Liver (tissue), 9 donors: ENCODE results near the gene UQCR11. TPM values are rescaled to one million over a fixed set of nuclear protein-coding genes. Genes with fewer than 3 reads are reported as not detected.

ENCODE experiments used
- DNase-seq: peaks from one replicate; pipeline ENCODE4 v3.0.0-alpha.2; 2017; ENCODE audit warnings: low spot score
- H3K27ac ChIP-seq, 2 donors: one replicate each; pipeline ENCODE4 v1.7.0; 2013; ENCODE audit warnings: inconsistent platforms in 2 of 2, low read length in 2 of 2, control low read depth in 1 of 2, low read depth in 1 of 2, mild to moderate bottlenecking in 1 of 2
- H3K27me3 ChIP-seq, 4 donors: one replicate each; pipeline versions ENCODE4 v1.6.1 to v1.7.0; 2013; ENCODE audit warnings: low read length in 3 of 4, inconsistent platforms in 1 of 4, mild to moderate bottlenecking in 1 of 4, moderate library complexity in 1 of 4; ENCODE audit not compliant: control insufficient read depth in 4 of 4, insufficient read depth in 4 of 4
- H3K36me3 ChIP-seq, 4 donors: one replicate each; pipeline versions ENCODE4 v1.6.1 to v1.7.0; 2013; ENCODE audit warnings: low read length in 3 of 4, mild to moderate bottlenecking in 3 of 4, low read depth in 1 of 4, moderate library complexity in 1 of 4; ENCODE audit not compliant: control insufficient read depth in 4 of 4, insufficient read depth in 3 of 4
- H3K4me1 ChIP-seq, 4 donors: one replicate each; pipeline versions ENCODE4 v1.6.1 to v1.7.0; 2013; ENCODE audit warnings: low read length in 3 of 4, mild to moderate bottlenecking in 3 of 4, moderate library complexity in 1 of 4; ENCODE audit not compliant: control insufficient read depth in 4 of 4, insufficient read depth in 4 of 4
- H3K4me3 ChIP-seq, 3 donors: one replicate each; pipeline versions ENCODE4 v1.6.1 to v1.7.0; 2013; ENCODE audit warnings: low read length in 3 of 3, control low read depth in 1 of 3, low read depth in 1 of 3, mild to moderate bottlenecking in 1 of 3
- H3K9ac ChIP-seq, 2 donors: one replicate each; pipeline ENCODE4 v1.7.0; 2013; ENCODE audit warnings: low read length in 2 of 2, mild to moderate bottlenecking in 2 of 2, moderate library complexity in 2 of 2, control low read depth in 1 of 2, low read depth in 1 of 2
- H3K9me3 ChIP-seq, 4 donors: one replicate each; pipeline versions ENCODE4 v1.6.1 to v1.7.0; 2013; ENCODE audit warnings: low read length in 3 of 4; ENCODE audit not compliant: control insufficient read depth in 4 of 4
- EGR1 ChIP-seq, 2 donors: IDR thresholded peaks; 2 replicates each; pipeline ENCODE4 v1.6.1; 2016 to 2018; ENCODE audit warnings: antibody characterized with exemption in 2 of 2, low read depth in 2 of 2
- FOXA2 ChIP-seq: IDR thresholded peaks from 2 replicates; pipeline ENCODE4 v1.6.1; 2016; ENCODE audit warnings: antibody characterized with exemption
- GABPA ChIP-seq, 2 donors: IDR thresholded peaks in 1 of 2; conservative IDR thresholded peaks in 1 of 2; 2 replicates each; pipeline ENCODE4 v1.6.1; 2016; ENCODE audit warnings: antibody characterized with exemption in 2 of 2, mild to moderate bottlenecking in 1 of 2, moderate library complexity in 1 of 2
- HNF4G ChIP-seq: IDR thresholded peaks from 2 replicates; pipeline ENCODE4 v1.6.1; 2016; ENCODE audit warnings: antibody characterized with exemption
- JUND ChIP-seq, 2 donors: IDR thresholded peaks; 2 replicates each; pipeline ENCODE4 v1.6.1; 2016; ENCODE audit warnings: antibody characterized with exemption in 2 of 2
- NR2F2 ChIP-seq: IDR thresholded peaks from 2 replicates; pipeline ENCODE4 v1.6.1; 2016; ENCODE audit warnings: antibody characterized with exemption
- RAD21 ChIP-seq, 2 donors: IDR thresholded peaks; 2 replicates each; pipeline ENCODE4 v1.6.1; 2016; ENCODE audit warnings: antibody characterized with exemption in 2 of 2, mild to moderate bottlenecking in 2 of 2
- SP1 ChIP-seq: IDR thresholded peaks from 2 replicates; pipeline ENCODE4 v1.6.1; 2018; ENCODE audit warnings: antibody characterized with exemption, mild to moderate bottlenecking
- TAF1 ChIP-seq: conservative IDR thresholded peaks from 2 replicates; pipeline ENCODE4 v1.6.1; 2016; ENCODE audit warnings: antibody characterized with exemption, mild to moderate bottlenecking
- YY1 ChIP-seq: IDR thresholded peaks from 2 replicates; pipeline ENCODE4 v1.6.1; 2016; ENCODE audit warnings: antibody characterized with exemption, mild to moderate bottlenecking
- WGBS: extraction: QIAGEN DNeasy Blood & Tissue Kit; methylation state at CpG from one replicate; pipeline ENCODE4 v1.1.7; 2013; 5-methylcytosine and 5-hydroxymethylcytosine counted together
- polyA plus RNA-seq, 2 donors: library from polyadenylated mRNA; stranded (reverse) in 1 of 2; unstranded in 1 of 2; fragments of 200-250 nt in 1 of 2; fragments of >200 nt in 1 of 2; fragmentation: Nextera tagmentation in 1 of 2; extraction: Ambion mirVana in 1 of 2; gene quantifications; one replicate each; pipeline versions ENCODE4 v1.2.1 to v1.2.3, GENCODE V29; 2013 to 2015
- total RNA-seq, 2 donors: library from RNA; depleted of rRNA; stranded (reverse); fragments of >200 nt; gene quantifications; one replicate each; pipeline ENCODE4 v1.2.3, GENCODE V29; 2014
- TF ChIP-seq, protein P1 (sequence below): IDR thresholded peaks from 2 replicates; pipeline ENCODE4 v1.6.1; 2016; ENCODE audit warnings: antibody characterized with exemption
- TF ChIP-seq, protein P2 (sequence below): fragments of 150-350 bp; IDR thresholded peaks from 2 replicates; pipeline ENCODE4 v1.5.1; 2017; ENCODE audit warnings: improper control_type of control experiment, low read depth, low read length; ENCODE audit not compliant: missing input control
- TF ChIP-seq, protein P3 (sequence below): IDR thresholded peaks from 2 replicates; pipeline ENCODE4 v1.6.1; 2016; ENCODE audit warnings: antibody characterized with exemption
- donor health status: healthy.
- donor health status: healthy.
- donor health status: healthy.
- donor health status: healthy.
- donor health status: healthy.

UQCR11 gene
- total and polyA plus RNA-seq, 4 donors, result 23.8 to 862 (median 82.3) TPM

DNA sequence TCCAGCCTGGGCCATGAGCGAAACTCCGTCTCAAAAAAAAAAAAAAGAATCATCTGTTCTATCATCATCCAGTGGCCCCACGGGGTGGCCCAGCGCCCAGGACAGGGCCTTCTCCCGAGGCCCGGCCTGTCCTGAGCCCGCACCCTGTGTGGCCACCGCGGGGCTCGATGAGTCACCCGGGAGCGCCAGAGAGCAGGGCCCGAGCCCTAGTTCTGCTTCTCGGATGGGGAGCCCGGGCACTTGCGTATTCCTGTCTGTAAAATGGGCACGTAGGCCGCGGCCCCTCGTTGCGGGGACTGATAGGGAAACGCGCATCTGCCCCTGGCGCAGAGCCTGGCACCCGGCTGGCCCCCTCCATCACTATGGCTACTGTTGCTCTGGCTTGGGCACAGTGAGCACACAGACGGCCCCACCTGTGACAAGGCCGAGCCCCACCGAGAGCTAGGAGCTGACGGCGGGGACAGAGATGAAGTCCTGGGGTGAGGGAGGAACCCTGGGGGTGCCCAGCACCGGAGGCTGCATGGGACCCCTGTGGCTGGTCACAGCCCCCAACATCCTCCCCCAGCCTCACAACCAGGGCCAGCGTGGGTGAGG lies 21.3 kb upstream of the UQCR11 start (continued):
- TF ChIP-seq, protein P1, sequence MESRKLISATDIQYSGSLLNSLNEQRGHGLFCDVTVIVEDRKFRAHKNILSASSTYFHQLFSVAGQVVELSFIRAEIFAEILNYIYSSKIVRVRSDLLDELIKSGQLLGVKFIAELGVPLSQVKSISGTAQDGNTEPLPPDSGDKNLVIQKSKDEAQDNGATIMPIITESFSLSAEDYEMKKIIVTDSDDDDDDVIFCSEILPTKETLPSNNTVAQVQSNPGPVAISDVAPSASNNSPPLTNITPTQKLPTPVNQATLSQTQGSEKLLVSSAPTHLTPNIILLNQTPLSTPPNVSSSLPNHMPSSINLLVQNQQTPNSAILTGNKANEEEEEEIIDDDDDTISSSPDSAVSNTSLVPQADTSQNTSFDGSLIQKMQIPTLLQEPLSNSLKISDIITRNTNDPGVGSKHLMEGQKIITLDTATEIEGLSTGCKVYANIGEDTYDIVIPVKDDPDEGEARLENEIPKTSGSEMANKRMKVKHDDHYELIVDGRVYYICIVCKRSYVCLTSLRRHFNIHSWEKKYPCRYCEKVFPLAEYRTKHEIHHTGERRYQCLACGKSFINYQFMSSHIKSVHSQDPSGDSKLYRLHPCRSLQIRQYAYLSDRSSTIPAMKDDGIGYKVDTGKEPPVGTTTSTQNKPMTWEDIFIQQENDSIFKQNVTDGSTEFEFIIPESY, result no peak

DNA sequence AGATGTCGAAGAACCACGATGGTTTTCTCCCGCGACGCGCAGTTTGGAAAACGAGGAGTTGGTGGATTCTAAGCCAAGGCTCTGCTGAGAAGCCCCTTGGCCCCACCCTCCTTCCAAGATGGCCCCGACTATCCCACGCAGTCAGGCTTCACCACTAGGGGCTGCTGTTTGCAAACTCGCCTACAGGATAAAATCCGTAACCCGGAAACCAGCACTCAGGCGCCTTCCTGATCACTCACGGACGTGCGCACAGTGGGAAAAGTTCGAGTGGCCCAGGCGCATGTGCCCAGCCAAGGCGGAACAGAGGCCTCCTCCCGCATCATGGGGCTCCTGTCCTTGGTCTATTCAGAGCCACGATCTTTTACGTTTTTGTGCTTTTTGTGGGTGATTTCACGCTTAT lies 19.2 kb upstream of the UQCR11 start:
- Histone ChIP-seq H3K27me3 (no peaks in the 10 kb centered on the region), H3K4me1 (no peaks in the 10 kb centered on the region), H3K4me3 (no peak overlapping the region), H3K9ac (no peak overlapping the region), H3K27ac (no peak overlapping the region), H3K36me3 (peaks cover 0 to 6% (median 0%) of the 10 kb centered on the region in 4 donors), H3K9me3 (no peaks in the 10 kb centered on the region)
- 84% methylated on average over 23 of the region's 23 CpGs for WGBS
- TF ChIP-seq RAD21 (IDR thresholded peaks at IDR 0.05) (peak in 1 of 2 donors; percentile 62), FOXA2 (no peak)
- TF ChIP-seq, protein P2, sequence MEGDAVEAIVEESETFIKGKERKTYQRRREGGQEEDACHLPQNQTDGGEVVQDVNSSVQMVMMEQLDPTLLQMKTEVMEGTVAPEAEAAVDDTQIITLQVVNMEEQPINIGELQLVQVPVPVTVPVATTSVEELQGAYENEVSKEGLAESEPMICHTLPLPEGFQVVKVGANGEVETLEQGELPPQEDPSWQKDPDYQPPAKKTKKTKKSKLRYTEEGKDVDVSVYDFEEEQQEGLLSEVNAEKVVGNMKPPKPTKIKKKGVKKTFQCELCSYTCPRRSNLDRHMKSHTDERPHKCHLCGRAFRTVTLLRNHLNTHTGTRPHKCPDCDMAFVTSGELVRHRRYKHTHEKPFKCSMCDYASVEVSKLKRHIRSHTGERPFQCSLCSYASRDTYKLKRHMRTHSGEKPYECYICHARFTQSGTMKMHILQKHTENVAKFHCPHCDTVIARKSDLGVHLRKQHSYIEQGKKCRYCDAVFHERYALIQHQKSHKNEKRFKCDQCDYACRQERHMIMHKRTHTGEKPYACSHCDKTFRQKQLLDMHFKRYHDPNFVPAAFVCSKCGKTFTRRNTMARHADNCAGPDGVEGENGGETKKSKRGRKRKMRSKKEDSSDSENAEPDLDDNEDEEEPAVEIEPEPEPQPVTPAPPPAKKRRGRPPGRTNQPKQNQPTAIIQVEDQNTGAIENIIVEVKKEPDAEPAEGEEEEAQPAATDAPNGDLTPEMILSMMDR, result peak; percentile 39
- peak; percentile 69 for DNase-seq

DNA sequence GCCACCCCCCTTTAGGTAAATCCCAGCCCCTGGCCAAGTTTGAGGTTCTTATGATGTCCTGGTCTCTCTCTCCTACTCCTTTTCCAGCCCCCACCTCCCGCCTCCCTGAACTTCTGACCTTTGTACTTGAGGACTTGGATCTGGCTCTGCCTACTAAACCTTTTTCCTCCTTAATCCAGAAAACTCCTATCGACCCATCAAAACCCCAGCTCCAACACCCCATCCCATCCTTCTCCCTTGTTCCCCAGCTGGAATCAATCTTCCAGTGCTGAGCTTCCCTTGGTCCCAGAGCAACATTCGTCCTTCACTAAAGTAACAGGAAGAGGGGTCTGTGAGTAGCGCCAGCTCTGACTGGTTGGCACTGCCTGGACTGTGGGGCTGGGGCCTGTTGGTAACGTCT lies 17.3 kb upstream of the UQCR11 start:
- Histone ChIP-seq H3K9me3 (no peaks in the 10 kb centered on the region), H3K9ac (no peak overlapping the region), H3K27me3 (no peaks in the 10 kb centered on the region), H3K4me1 (no peaks in the 10 kb centered on the region), H3K4me3 (no peak overlapping the region), H3K27ac (no peak overlapping the region), H3K36me3 (peaks cover 0 to 8% (median 1%) of the 10 kb centered on the region in 4 donors)
- DNase-seq, result no peak
- TF ChIP-seq, protein P2, result no peak
- TF ChIP-seq SP1 (no peak), EGR1 (IDR thresholded peaks at IDR 0.05; ENCODE audit: low read depth in 2 of 2) (no peak), FOXA2 (no peak), HNF4G (no peak), GABPA (IDR thresholded peaks at IDR 0.05 in 1 of 2, conservative IDR thresholded peaks at IDR 0.05 in 1 of 2) (no peak), JUND (IDR thresholded peaks at IDR 0.05) (no peak), TAF1 (no peak), NR2F2 (no peak), YY1 (no peak)
- TF ChIP-seq, protein P1, result no peak
- TF ChIP-seq, protein P3, sequence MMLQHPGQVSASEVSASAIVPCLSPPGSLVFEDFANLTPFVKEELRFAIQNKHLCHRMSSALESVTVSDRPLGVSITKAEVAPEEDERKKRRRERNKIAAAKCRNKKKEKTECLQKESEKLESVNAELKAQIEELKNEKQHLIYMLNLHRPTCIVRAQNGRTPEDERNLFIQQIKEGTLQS, result no peak
- WGBS, result 90% methylated on average over 5 of the region's 5 CpGs
